Activated CD4-positive, CD25-positive, alpha-beta regulatory T cell (primary cell): ENCODE data around the gene USP7.
A peak's percentile ranks its signal among the peaks of the same experiment; 100 is the strongest.
"Not testable (repeated sequence)": the region's sequence is repeated elsewhere in the genome, so short reads cannot be mapped to it uniquely, and the experiment has no call there.

Experiments used
- DNase-seq, 4 experiments: peaks; one replicate each; lab custom pipeline; 2025; lab: John Stamatoyannopoulos, UW

Gene USP7

GRCh38 chr16:8963821-8964441, at the start of gene USP7:
Gene USP7, minus strand, starts transcription at chr16:8963906. Its CDS starts 621 bp downstream, at chr16:8963285.
- peak; percentile 80 to 90 (median 84) for DNase-seq

GRCh38 chr16:9013508-9013864, 49.8 kb upstream of the USP7 start:
- DNase-seq: no peak

- DNase-seq: no peak
These were observed 49.3 kb upstream of the USP7 start for GRCh38 chr16:9012848-9013507.

GRCh38 chr16:9012330-9012729, 48.6 kb upstream of the USP7 start:
- no peak for DNase-seq

- peak; percentile 29 to 53 (median 45) for DNase-seq
These were observed 45.0 kb upstream of the USP7 start for GRCh38 chr16:9008601-9009260.

- no peak for DNase-seq
These were observed 43.6 kb upstream of the USP7 start for GRCh38 chr16:9007177-9007794.

- DNase-seq: no peak
These were observed 40.5 kb upstream of the USP7 start for GRCh38 chr16:9004183-9004582.

- DNase-seq: no peak
These were observed 40.1 kb upstream of the USP7 start for GRCh38 chr16:9003763-9004162.

- no peak for DNase-seq
These were observed 39.6 kb upstream of the USP7 start for GRCh38 chr16:9003322-9003721.

- no peak for DNase-seq
These were observed 38.3 kb upstream of the USP7 start for GRCh38 chr16:9002042-9002441.

- no peak for DNase-seq
These were observed 37.0 kb upstream of the USP7 start for GRCh38 chr16:9000664-9001063.

GRCh38 chr16:8999800-9000199, 36.1 kb upstream of the USP7 start:
- no peak for DNase-seq

GRCh38 chr16:8998108-8998507, 34.4 kb upstream of the USP7 start:
- DNase-seq: no peak

GRCh38 chr16:8996891-8997290, 33.2 kb upstream of the USP7 start:
- DNase-seq: no peak

- no peak for DNase-seq
These were observed 26.7 kb upstream of the USP7 start for GRCh38 chr16:8990445-8990844.

- no peak for DNase-seq
These were observed 25.6 kb upstream of the USP7 start for GRCh38 chr16:8989099-8989878.

GRCh38 chr16:8986818-8987191, 23.1 kb upstream of the USP7 start:
- DNase-seq: no peak

GRCh38 chr16:8986111-8986510, 22.4 kb upstream of the USP7 start:
- DNase-seq: no peak

- DNase-seq: no peak
These were observed 19.1 kb upstream of the USP7 start for GRCh38 chr16:8982816-8983215.

GRCh38 chr16:8981901-8982300, 18.2 kb upstream of the USP7 start:
- DNase-seq: not testable (repeated sequence)

GRCh38 chr16:8976189-8976588, 12.5 kb upstream of the USP7 start:
- DNase-seq: not testable (repeated sequence)

- no peak for DNase-seq
These were observed 11.3 kb upstream of the USP7 start for GRCh38 chr16:8975039-8975438.
